GM18520 (cell line): ENCODE measurements around the gene ZG16B.

Experiments used
- ATAC-seq: cut with Tn5 transposase; IDR thresholded peaks from one replicate; pipeline ENCODE4 v1.9.1; 2021; ENCODE audit not compliant: unreplicated experiment

The ZG16B gene

GRCh38 chr16:2842340-2843000, 12.4 kb downstream of the ZG16B start:
- ATAC-seq: no peak

- ATAC-seq: no peak
These were observed 13.4 kb downstream of the ZG16B start for GRCh38 chr16:2843526-2843925.

GRCh38 chr16:2845116-2845515, 15.0 kb downstream of the ZG16B start:
- no peak for ATAC-seq

GRCh38 chr16:2846511-2847310, 16.6 kb downstream of the ZG16B start:
- no peak for ATAC-seq

- ATAC-seq: no peak
These were observed 19.0 kb downstream of the ZG16B start for GRCh38 chr16:2848933-2849725.

GRCh38 chr16:2852003-2852730, 22.1 kb downstream of the ZG16B start:
- ATAC-seq: no peak

GRCh38 chr16:2852731-2853507, 22.8 kb downstream of the ZG16B start:
- no peak for ATAC-seq

- ATAC-seq: no peak
These were observed 23.5 kb downstream of the ZG16B start for GRCh38 chr16:2853531-2854073.

GRCh38 chr16:2854700-2855309, 24.7 kb downstream of the ZG16B start:
- ATAC-seq: no peak

GRCh38 chr16:2855536-2855935, 25.4 kb downstream of the ZG16B start:
- ATAC-seq: no peak

- ATAC-seq: no peak
These were observed 26.1 kb downstream of the ZG16B start for GRCh38 chr16:2856061-2856670.

- ATAC-seq: no peak
These were observed 26.8 kb downstream of the ZG16B start for GRCh38 chr16:2856686-2857450.

GRCh38 chr16:2857451-2858244, 27.5 kb downstream of the ZG16B start, which contains the start of gene PRSS22:
TSS of gene PRSS22 (minus strand) at chr16:2858170. CDS start at chr16:2858104, 66 bp downstream.
- ATAC-seq: no peak

GRCh38 chr16:2858245-2859025, 28.3 kb downstream of the ZG16B start:
- no peak for ATAC-seq

- no peak for ATAC-seq
These were observed 29.7 kb downstream of the ZG16B start for GRCh38 chr16:2859686-2860265.

- no peak for ATAC-seq
These were observed 30.9 kb downstream of the ZG16B start for GRCh38 chr16:2860826-2861567.
